HepG2 (cell line): ENCODE measurements around the gene SIAH1. TPM values are rescaled to one million over a fixed set of nuclear protein-coding genes. Genes with fewer than 3 reads are reported as not detected.
A peak's percentile ranks its signal among the peaks of the same experiment; 100 is the strongest.

Source experiments
- ARID4A ChIP-seq: sonication (generic); formaldehyde crosslinking; IDR thresholded peaks from 2 replicates; pipeline ENCODE4 v1.5.0; 2020; ENCODE audit warnings: mild to moderate bottlenecking, missing genetic modification reagents, borderline replicate concordance
- ATF5 ChIP-seq: sonication (generic); formaldehyde crosslinking; IDR thresholded peaks from 2 replicates; pipeline ENCODE4 v1.4.0; 2020; ENCODE audit warnings: mild to moderate bottlenecking, low read depth, missing genetic modification reagents
- ESRRA ChIP-seq: sonication (generic); formaldehyde crosslinking; IDR thresholded peaks from 2 replicates; pipeline ENCODE4 v1.5.1; 2020; ENCODE audit warnings: mild to moderate bottlenecking, low read depth, missing genetic modification reagents
- GATA4 ChIP-seq: sonication (generic); IDR thresholded peaks from 2 replicates; pipeline ENCODE4 v1.6.1; 2016; ENCODE audit warnings: antibody characterized with exemption, low read depth, borderline replicate concordance
- IKZF4 ChIP-seq: sonication (generic); formaldehyde crosslinking; IDR thresholded peaks from 2 replicates; pipeline ENCODE4 v1.5.1; 2020; ENCODE audit warnings: borderline replicate concordance, mild to moderate bottlenecking, low read depth, missing genetic modification reagents; ENCODE audit errors: not compliant biosample characterization
- IRF9 ChIP-seq: sonication (generic); formaldehyde crosslinking; IDR thresholded peaks from 2 replicates; pipeline ENCODE4 v1.8.0; 2022; ENCODE audit warnings: missing genetic modification reagents, mild to moderate bottlenecking, borderline replicate concordance
- MAZ ChIP-seq, 2 experiments: sonication (generic) in 1 of 2; formaldehyde crosslinking in 1 of 2; IDR thresholded peaks; 2 replicates each; pipeline versions ENCODE4 v1.5.0 to v1.6.1; 2012 to 2020; ENCODE audit warnings: low read depth in 2 of 2, mild to moderate bottlenecking in 2 of 2, borderline replicate concordance in 1 of 2, improper control_type of control experiment in 1 of 2, low read length in 1 of 2, missing genetic modification reagents in 1 of 2, moderate library complexity in 1 of 2
- MED8 ChIP-seq: sonication (generic); formaldehyde crosslinking; IDR thresholded peaks from 2 replicates; pipeline ENCODE4 v1.8.1; 2023; ENCODE audit warnings: mild to moderate bottlenecking, missing genetic modification reagents; ENCODE audit not compliant: insufficient replicate concordance
- POGZ ChIP-seq: sonication (generic); formaldehyde crosslinking; IDR thresholded peaks from 2 replicates; pipeline ENCODE4 v1.4.0; 2020; ENCODE audit warnings: mild to moderate bottlenecking, missing genetic modification reagents
- RARA ChIP-seq: IDR thresholded peaks from 2 replicates; pipeline ENCODE4 v1.6.1; 2016; ENCODE audit warnings: missing genetic modification reagents, missing compliant biosample characterization
- RFXAP ChIP-seq: sonication (generic); formaldehyde crosslinking; IDR thresholded peaks from 2 replicates; pipeline ENCODE4 v1.4.0; 2020; ENCODE audit warnings: missing genetic modification reagents, borderline replicate concordance
- SP1 ChIP-seq, 2 experiments: fragments of 450-650 bp in 1 of 2; sonication (generic) in 1 of 2; formaldehyde crosslinking in 1 of 2; IDR thresholded peaks; 2 replicates each; pipeline versions ENCODE4 v1.4.0 to v1.6.1; 2016 to 2020; ENCODE audit warnings: missing genetic modification reagents in 1 of 2
- THAP11 ChIP-seq: IDR thresholded peaks from 2 replicates; pipeline ENCODE4 v1.6.1; 2016; ENCODE audit warnings: missing biosample characterization, missing genetic modification reagents
- ZFP90 ChIP-seq: sonication (generic); formaldehyde crosslinking; IDR thresholded peaks from 2 replicates; pipeline ENCODE4 v1.8.0; 2022; ENCODE audit warnings: missing genetic modification reagents, mild to moderate bottlenecking, inconsistent platforms, borderline replicate concordance
- ZMYM3 ChIP-seq: sonication (generic); formaldehyde crosslinking; IDR thresholded peaks from 2 replicates; pipeline ENCODE4 v1.5.1; 2020; ENCODE audit warnings: mild to moderate bottlenecking, missing genetic modification reagents
- ZNF557 ChIP-seq: sonication (generic); formaldehyde crosslinking; IDR thresholded peaks from 2 replicates; pipeline ENCODE4 v1.4.0; 2020; ENCODE audit warnings: missing genetic modification reagents
- ZNF614 ChIP-seq: IDR thresholded peaks from 2 replicates; pipeline ENCODE4 v1.6.1; 2018; ENCODE audit warnings: missing biosample characterization, missing genetic modification reagents, inconsistent platforms, borderline replicate concordance
- polyA plus RNA-seq, 8 experiments: library from polyadenylated mRNA; depleted of rRNA in 3 of 8; stranded (reverse) in 7 of 8; unstranded in 1 of 8; fragments of >200 nt; fragmentation: Illumina TruSeq in 4 of 8; extraction: Trizol in 4 of 8; gene quantifications; 2 replicates each; pipeline versions ENCODE4 v1.2.1 to v1.2.3, GENCODE V29; 2011 to 2016; ENCODE audit warnings: low read depth in 4 of 8, missing spikeins in 1 of 8, mixed read lengths in 1 of 8; ENCODE audit not compliant: insufficient read depth in 1 of 8
- total RNA-seq, 5 experiments: library from RNA; depleted of rRNA; stranded (reverse); fragments of >200 nt; fragmentation: Illumina TruSeq; extraction: Trizol; gene quantifications; 2 replicates each; pipeline ENCODE4 v1.2.3, GENCODE V29; 2016; ENCODE audit warnings: low read depth in 1 of 5
- TF ChIP-seq, protein P1 (sequence below): sonication (generic); formaldehyde crosslinking; IDR thresholded peaks from 2 replicates; pipeline ENCODE4 v1.9.0; 2022; ENCODE audit warnings: missing genetic modification reagents, mild to moderate bottlenecking, borderline replicate concordance

Gene SIAH1
- total and polyA plus RNA-seq, 2 of the 13 experiments (the other 11 are each of a cell fraction or from before 2014, with no cell fraction given): 16.0 to 28.6 TPM

DNA sequence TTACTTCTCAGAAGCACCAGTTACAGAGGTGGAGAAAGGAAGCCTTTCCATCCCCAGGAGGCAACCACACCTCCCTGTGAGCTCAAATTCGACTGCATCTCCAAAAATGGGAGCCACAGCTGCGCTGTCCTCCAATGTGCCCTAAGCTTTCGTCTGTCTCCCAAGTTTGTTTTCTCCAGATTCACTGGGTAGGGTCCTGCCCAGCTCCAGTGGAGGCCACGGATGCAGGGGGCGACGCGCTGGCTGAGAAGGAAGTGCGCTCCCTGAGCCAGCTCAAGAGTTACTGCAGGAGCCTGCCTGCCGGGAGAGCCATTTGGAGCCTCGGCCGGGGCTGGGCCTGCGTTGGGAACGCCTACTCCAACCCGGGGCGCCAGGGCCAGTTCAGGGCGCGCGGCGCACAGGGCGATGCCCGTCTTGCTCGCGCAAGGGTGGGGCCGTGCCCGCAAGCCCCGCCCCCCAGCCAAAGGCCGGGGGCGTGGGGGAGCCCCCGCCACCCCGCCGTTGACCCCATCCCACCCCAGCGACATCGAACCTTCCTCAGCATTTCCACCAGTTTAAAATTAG lies 19.5 kb downstream of the SIAH1 start (continued):
- TF ChIP-seq ZMYM3 (CRISPR knock-in tag) (peak; percentile 44; the same call in 1 of the 2 replicates), THAP11 (peak; percentile 28; the same call in 1 of the 2 replicates), ESRRA (0 out of 2 replicates have a peak, but pooled peaks have one; percentile 34), ZFP90 (peak; percentile 92; the same call in 1 of the 2 replicates), GATA4 (0 out of 2 replicates have a peak, but pooled peaks have one; percentile 19), RFXAP (peak; percentile 67; the same call in 1 of the 2 replicates), ATF5 (CRISPR knock-in tag) (no peak), ZNF614 (CRISPR knock-in tag) (peak; percentile 18; the same call in 1 of the 2 replicates), IRF9 (peak; percentile 50; the same call in 1 of the 2 replicates), MED8 (peak; percentile 33), SP1 (IDR thresholded peaks at IDR 0.05) (no peak), SP1 (CRISPR knock-in tag; IDR thresholded peaks at IDR 0.05) (peak; percentile 70), ARID4A (peak; percentile 60; the same call in 1 of the 2 replicates), MAZ (IDR thresholded peaks at IDR 0.05; ENCODE audit: borderline replicate concordance, low read depth, low read length) (0 out of 2 replicates have a peak, but pooled peaks have one; percentile 63), MAZ (CRISPR knock-in tag; IDR thresholded peaks at IDR 0.05; ENCODE audit: low read depth) (peak; percentile 94), IKZF4 (CRISPR knock-in tag) (peak; percentile 69), RARA (CRISPR knock-in tag) (peak; percentile 53; the same call in 1 of the 2 replicates), POGZ (peak; percentile 83), ZNF557 (CRISPR knock-in tag) (peak; percentile 87; the same call in 1 of the 2 replicates)
- TF ChIP-seq, protein P1, sequence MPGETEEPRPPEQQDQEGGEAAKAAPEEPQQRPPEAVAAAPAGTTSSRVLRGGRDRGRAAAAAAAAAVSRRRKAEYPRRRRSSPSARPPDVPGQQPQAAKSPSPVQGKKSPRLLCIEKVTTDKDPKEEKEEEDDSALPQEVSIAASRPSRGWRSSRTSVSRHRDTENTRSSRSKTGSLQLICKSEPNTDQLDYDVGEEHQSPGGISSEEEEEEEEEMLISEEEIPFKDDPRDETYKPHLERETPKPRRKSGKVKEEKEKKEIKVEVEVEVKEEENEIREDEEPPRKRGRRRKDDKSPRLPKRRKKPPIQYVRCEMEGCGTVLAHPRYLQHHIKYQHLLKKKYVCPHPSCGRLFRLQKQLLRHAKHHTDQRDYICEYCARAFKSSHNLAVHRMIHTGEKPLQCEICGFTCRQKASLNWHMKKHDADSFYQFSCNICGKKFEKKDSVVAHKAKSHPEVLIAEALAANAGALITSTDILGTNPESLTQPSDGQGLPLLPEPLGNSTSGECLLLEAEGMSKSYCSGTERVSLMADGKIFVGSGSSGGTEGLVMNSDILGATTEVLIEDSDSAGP (CRISPR knock-in tag): peak; percentile 74; the same call in 1 of the 2 replicates
